SW 1271 (cell line): ENCODE data around the gene ATOH7.
"Not testable (repeated sequence)": the region's sequence is repeated elsewhere in the genome, so short reads cannot be mapped to it uniquely, and the experiment has no call there.

Experiments used
- DNase-seq, 2 experiments: peaks; one replicate each; lab custom pipeline; 2025; lab: John Stamatoyannopoulos, UW

ATOH7 gene

DNA sequence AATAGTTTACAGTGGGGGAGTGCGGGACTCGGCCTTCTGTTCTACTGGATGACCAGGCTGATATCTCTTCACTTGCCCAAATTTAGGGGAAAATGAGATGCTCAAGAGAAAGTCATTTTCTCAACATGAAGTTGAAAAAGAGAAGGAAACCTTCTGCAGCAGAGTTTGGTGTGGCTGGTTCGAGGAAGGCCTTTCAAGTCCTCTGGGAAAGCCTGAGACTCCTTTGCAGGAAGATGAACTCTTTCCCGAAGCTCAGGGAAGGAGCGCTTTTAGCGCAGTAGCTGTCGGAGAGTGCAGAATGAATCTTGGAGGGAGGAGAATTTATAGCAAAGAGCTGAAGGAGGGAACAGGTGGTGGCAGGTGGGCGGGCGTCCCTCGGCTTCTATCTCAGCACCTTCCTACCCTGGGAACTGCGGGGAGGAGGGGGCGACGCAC is at the start of gene ATOH7:
Gene ATOH7, minus strand, starts transcription at position 297 of the 435 bp plus-strand sequence. CDS start 436 bp downstream, outside the sequence.
- no peak for DNase-seq

GRCh38 chr10:68280758-68281157 is 48.8 kb upstream of the ATOH7 start:
- DNase-seq, result no peak

DNA sequence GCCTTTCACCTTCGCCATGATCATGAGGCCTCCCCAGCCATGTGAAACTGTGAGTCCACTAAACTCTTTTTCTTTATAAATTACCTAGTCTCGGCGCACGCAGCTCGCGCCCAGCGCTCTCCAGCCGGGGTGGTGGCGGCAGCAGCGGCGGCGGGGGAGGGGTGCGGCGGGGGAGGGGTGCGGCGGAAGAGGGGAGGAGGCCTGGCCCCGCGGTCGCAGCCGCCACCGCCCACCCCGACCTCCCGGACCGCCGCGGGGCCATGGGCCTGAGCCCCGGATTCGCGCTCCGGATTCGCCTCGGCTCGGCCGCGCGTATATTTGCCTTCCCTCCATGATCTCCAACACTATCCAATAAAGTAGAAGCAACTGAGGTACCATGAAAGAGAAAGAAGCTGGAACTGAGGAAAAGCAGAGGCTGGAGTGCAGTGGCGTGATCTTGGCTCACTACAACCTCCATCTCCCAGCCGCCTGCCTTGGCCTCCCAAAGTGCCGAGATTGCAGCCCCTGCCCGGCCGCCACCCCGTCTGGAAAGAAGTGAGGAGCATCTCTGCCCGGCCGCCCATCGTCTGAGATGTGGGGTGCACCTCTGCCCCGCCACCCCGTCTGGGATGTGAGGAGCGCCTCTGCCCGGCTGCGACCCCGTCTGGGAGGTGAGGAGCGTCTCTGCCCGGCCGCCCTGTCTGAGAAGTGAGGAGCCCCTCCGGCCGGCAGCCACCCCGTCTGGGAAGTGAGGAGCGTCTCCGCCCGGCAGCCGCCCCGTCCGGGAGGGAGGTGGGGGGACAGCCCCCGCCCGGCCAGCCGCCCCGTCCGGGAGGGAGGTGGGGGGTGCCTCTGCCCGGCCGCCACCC is 47.2 kb upstream of the ATOH7 start:
- DNase-seq, result not testable (repeated sequence)

GRCh38 chr10:68277814-68278213 is 45.9 kb upstream of the ATOH7 start:
- not testable (repeated sequence) for DNase-seq

- DNase-seq, result no peak
These were observed 44.3 kb upstream of the ATOH7 start for GRCh38 chr10:68276224-68276623.

DNA sequence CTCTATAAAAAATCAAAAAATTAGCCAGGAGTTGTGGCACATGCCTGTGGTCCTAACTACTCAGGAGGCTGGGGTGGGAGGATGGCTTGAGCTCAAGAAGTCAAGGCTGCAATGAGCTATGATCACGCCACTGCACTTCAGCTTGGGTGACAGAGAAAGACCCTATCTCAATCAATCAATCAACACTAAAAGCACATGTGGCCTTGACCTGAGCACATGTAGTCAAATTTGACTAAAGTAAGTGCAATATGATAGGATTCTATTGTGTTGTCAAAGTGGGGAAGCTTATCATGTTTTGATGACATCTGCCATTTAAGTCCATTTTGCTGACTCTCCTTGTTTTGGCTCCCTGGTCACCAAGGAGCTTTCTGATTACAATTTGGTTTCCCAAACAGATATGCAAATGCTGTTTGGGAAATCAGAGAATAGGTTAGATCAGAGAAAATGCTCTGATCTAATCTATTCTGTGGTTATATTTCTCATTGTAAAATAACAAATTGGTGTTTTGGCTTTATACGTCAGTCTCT is 43.8 kb upstream of the ATOH7 start:
- no peak for DNase-seq

DNA sequence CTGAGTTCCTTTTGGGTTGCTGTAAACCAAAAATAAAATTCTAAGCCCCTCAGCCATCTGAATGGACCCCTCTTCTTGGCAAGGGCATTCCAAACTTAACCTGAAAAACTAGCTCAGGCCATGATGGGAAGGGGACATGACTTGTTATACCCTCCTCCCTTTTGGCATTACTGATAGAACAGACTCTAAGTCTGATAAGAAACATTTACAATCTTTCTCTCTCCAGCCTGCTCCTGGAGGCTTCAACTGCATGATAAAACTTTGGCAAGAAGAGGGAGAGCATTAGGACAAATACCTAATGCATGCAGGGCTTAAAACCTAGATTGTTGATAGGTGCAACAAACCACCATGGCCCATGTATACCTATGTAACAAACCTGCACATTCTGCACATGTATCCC is 40.9 kb upstream of the ATOH7 start:
- DNase-seq, result no peak

GRCh38 chr10:68271196-68271882 is 39.4 kb upstream of the ATOH7 start:
- no peak for DNase-seq

DNA sequence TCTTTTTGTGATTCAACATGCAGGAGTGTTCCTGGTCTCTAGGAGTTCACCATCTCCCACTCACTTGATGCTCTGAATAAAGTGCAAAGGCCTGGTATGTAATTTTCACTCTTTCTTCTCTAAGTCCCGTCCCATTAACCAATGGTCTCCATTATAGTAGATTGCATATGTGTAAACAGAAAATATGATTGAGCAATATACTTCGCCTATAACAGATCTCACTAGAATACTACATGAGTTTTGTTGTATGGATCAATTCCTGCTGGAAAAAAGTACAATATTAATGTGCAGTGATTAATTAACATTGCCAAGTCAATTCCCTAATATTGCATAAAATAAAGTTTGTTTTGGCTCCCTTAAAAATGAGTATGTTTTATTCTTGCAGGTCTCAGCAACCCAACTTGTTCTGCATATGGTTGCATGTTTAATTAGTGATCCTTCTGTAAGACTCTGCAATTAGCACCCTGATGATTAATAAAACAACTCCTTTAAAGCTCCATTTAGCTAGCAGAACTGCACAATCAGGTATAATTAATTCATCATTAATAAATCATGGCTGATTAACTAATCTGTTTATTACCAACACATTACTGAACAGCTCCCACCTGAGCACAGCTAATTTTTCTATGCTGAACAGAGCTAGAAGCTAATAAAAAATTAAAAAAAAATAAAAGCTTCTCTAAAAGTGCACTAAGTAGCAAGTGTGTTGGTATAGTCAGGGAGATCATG is 37.8 kb upstream of the ATOH7 start:
- no peak for DNase-seq

DNA sequence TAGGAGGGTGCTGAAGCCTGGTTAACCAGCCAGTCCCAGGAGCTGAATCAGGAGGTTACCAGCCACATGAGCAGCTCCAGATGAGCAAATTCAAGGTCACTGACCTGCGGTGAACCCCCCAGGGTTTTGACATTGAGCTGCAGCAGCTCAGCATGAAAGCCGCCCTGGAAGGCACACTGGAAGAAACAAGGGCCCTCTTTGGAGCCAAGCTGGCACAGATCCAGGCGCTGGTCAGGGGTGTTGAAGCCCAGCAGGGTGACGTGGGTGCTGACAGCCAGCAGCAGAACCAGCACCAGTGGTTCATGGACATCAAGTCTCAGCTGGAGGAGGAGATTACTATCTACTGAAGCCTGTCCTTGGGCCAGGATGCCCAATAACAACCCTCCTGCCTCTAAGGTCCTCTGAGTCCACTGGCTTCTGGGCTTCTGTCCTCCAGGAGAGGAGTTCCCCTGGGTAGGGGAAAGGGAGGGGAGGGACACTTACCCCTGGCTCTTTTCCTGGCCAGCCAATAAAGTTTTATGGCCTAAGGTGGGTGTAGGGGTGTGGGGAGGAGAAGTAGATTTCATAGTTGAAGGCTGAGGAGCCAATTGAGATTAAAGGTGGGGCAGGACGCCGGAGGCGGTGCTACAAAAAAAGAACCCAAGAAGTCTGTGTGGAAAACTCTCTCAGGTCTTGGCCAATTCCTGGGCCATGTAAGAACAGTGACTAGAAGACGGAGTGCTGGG is 29.4 kb upstream of the ATOH7 start:
- no peak for DNase-seq

- no peak for DNase-seq
These were observed 21.4 kb upstream of the ATOH7 start for GRCh38 chr10:68253346-68253745.

DNA sequence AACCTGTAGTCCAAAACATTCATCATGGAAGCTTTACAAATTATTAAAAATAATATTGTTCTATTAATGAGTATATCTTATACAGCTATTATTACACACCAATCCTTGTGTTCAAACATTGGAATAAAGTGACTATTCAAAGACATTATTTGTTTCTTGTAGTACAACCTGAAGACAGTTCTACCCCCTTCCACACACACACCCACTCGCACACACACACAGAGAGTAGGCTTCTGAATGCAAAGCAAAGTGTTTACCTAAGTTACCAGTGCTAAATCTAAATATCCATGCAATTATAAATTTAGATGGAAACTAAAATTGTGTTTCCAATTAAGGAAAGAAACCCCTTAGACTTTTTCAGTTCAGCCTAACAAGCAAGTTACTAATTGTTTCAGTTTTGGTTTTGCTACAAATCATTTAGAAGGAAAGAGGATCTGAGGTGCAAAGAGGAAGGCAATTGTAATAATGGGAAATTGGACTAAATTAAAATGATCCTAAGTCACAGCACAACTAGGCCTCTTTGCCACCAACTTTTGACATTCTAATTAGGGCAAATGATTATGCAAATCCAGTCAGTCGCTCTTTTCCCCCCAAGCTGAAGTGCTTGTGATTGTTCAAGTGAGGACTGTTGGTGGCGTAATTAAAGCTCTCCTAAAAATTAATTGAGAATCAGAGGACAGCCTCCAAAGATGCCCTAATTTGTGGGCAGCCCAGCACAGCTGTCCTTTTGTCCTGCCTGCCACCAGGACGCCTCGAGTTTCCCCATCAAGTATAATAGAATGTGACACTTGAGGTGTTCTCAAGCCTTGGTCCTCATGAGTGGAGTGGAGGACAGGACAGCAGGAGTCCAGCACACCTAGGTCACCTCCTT is 19.9 kb upstream of the ATOH7 start:
- DNase-seq, result no peak

- no peak for DNase-seq
These were observed 19.2 kb upstream of the ATOH7 start for GRCh38 chr10:68251151-68251550.

GRCh38 chr10:68249297-68249696 is 17.4 kb upstream of the ATOH7 start:
- DNase-seq, result no peak

GRCh38 chr10:68247931-68248330 is 16.0 kb upstream of the ATOH7 start:
- DNase-seq, result no peak

DNA sequence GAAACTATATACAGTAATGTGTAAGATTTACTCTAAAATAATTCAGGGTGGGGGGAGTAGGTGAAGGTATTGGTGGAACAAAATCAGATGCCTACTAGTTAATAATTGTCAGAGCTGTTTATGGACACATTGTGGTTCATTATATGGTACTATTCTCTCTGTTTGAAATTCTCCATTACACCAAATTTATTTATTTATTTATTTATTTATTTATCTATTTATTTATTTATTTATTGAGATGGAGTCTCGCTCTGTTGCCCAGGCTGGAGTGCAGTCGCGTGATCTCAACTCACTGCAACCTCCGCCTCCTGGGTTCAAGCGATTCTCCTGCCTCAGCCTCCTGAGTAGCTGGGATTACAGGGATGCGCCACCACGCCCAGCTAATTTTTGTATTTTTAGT is 14.5 kb upstream of the ATOH7 start:
- DNase-seq, result not testable (repeated sequence)

- no peak for DNase-seq
These were observed 10.1 kb upstream of the ATOH7 start for GRCh38 chr10:68242051-68242450.

GRCh38 chr10:68239596-68240150 is 7.8 kb upstream of the ATOH7 start:
- no peak for DNase-seq

DNA sequence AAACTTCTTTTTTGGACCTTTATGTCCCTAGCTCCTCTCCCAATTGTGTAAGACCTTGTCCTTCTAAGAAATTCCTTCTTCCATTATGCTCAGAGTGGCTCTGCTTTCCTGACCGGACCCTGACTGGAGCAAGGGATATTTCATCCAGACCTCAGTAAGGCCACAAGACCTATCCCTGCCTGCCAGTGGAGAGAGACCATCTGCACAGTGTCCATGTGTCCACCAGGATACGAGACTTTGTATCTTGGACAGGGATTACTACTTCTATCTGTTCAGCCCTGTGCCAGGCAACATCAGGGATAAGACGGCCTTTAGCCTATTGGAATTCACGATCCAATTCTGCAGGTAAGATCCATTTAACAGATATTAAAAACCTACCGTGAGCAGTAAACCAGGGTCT is 7.2 kb upstream of the ATOH7 start:
- no peak for DNase-seq

GRCh38 chr10:68238371-68238770 is 6.5 kb upstream of the ATOH7 start:
- no peak for DNase-seq
